Glomerular endothelial cell (primary cell): ENCODE data around the gene CD247. TPM values are rescaled to one million over a fixed set of nuclear protein-coding genes. Genes with fewer than 3 reads are reported as not detected.

Source experiments
- DNase-seq: peaks from one replicate; pipeline ENCODE4 v3.0.0-alpha.2; 2011; ENCODE audit warnings: low read depth, low spot score; ENCODE audit errors: extremely low read depth
- total RNA-seq: library from RNA; depleted of rRNA; stranded (reverse); fragments of >200 nt; gene quantifications from 2 replicates; pipeline ENCODE4 v1.2.3, GENCODE V29; 2015

CD247 gene
- total RNA-seq, 1 donor from 2014 or later = not detected

DNA sequence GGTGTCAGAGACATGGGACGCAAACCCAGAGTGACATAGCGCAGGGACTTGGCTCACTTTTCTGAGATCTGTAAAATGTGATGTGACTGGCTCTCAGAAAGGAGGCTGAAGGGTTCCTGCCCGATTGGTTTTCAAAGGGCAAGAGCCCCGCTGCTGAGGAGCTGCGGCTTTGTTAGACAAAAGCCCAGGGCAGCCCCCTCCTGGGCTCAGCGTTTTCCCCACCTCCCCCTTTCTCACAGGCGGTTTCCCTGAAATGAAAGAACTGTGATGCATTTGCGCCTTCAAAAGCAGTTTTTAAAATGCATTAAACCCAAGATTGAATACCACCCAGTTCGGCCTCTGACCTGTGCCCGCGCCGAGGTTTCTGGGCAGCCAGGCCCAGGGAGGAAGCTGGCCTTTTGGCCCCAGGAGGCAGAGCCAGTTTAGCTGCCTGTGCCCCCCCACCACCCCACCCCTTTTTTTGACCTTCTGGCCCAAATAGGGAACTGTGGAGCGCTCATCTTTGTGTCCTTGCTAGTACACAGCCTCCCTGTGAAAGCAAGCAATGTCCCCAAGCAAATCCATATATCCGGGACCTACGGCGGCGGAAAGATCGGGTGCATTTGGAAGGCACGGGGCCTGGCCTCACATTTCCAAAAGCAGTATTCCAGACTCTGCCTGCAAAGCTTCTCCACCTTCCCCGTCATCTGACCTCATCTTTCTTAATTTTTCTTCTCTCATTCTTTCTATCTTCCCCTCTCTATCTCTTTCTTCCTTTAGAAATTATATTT is 28.6 kb downstream of the CD247 start:
- no peak for DNase-seq

DNA sequence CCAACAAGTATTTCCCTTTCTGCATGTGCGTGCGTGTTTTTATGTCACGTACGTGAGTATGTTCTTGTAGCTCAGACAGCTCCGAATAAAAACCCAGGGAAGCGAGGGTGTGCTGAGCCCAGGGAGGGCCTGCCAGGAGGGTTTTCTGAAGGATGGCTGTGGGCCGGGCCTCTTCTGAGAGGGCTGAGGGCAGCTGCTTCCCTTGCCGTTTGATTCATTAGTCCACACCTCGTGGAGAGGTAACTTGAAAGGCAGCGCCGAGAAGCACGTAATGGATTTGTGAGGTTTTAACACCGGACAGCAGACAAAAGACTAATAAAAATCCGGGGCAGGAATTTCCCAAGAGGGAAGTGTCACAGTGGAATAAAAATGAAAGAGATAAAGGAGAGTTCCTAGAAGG is 29.5 kb downstream of the CD247 start:
- DNase-seq = no peak

DNA sequence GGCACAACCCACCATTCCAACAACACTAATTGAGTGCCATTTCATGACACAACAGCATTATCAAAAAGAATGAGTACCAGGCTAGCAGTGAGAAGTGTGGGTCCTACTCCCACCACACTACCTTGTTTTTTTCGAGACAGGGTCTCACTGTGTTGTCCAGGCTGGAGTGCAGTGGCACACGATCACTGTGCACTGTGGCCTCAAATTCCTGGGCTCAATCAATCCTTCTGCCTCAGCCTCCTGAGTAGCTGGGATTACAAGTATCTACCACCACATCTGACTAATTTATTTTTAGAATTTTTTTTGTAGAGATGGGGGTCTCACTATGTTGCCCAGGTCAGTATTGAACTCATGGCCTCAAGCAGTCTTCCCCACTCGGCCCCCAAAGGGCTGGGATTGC is 30.7 kb downstream of the CD247 start:
- DNase-seq = no peak

DNA sequence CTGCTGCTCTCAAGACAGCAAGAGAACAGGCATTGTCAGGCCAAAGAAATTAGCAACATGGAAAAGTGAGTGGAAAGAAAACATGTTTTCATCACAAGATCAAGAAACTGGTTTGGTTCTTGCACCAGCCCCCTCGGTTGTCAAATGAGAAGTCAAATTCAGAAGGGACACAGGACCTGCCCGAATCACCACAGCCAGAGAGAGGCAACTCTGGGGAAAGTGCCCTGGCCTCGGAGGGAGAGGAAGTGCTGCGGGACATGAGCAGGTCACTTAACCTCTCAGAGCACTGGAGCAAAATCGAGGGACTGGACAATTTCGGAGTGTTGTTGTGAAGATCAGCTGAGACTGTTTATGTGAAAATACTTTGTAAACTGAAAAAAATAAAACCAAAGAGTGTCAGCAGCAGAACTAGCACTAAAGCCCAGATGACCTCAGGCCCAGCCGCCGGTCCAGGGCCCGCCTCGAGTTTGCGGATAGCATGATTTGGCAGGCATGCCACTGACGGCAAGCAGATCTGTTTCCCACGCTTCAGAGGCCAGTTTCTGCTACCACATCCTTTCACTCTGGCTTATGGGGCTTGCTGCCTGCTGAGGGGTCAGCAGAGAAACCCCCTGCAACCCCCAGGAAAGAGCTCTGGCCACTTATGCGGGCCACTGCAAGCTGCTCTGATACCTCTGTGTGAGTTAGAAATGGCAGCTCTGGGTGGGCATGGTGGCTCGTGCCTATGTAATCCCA is 32.1 kb downstream of the CD247 start:
- no peak for DNase-seq

DNA sequence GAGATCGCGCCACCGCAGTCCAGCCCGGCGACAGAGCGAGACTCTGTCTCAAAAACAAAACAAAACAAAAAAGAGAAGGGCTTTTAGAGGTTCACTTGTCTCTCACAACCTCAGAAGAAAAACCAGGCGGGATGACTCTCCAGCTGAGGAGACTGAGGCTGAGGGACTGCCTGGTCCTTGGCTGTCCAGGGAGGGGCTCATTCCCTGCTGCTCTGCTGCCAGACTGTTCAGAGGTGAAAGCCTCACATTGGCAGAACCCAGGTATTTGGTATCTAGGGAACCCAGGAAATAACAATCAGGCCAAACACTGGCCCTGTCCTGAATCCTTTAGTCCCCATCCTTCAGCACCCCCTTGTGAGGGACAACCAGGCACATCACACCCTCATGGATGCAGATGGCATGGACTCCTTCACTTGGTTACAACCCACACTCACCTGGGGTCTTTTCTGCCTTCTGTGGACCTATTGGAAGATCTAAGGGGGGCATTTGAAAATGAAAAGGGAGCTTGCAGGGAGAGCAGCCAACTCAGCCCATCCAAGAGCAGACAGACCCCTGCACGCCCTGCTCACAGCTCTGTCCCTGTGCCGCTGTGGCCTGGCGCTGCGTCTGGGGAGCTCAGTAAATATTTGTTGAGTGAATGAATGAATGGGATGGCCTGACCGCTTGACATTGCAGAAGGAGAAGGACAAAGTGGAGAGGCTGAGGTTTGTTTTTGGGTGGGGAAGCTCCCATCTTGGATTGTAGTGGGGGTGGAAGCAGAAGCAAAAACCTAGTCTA is 33.4 kb downstream of the CD247 start:
- DNase-seq = no peak

DNA sequence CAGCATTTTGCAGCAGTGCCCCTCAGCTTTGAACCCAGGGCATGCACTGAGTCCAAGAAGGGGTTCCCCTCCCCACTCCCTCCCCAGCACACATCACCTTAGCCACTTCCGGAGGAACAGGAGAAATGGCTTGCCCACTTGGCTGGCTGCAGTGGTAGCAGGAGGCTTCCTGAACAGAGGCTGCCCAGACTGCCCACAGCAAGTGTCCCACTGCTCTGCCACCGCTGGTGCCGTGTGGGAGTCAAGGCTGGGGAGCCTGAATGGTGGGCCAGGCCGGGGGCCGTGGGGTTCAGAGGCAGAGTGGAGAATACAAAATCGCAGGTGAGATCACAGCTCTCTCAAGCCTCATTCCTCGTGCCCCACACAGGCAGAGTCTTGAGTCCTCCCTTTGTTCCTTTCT is 34.5 kb downstream of the CD247 start:
- DNase-seq = no peak

DNA sequence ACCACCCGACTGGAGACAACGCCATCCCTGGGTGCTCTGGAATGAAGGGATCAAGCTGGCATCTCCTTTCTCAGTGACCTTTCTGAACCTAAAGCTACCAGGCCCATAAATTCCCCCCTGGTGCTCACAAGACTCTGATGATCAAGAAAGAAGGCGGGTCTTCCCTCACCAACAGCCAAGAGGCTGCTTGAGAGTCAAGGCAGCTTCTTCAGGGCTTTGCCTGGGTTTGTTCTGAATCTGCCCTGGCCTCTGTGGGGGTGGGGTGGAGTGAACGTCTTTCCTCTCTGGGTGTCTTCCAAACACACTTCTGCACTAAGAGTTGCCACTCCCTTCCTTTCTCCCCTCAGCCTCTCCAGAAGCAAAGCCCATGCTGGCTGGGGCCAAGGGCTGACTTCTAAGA is 36.1 kb downstream of the CD247 start:
- no peak for DNase-seq

DNA sequence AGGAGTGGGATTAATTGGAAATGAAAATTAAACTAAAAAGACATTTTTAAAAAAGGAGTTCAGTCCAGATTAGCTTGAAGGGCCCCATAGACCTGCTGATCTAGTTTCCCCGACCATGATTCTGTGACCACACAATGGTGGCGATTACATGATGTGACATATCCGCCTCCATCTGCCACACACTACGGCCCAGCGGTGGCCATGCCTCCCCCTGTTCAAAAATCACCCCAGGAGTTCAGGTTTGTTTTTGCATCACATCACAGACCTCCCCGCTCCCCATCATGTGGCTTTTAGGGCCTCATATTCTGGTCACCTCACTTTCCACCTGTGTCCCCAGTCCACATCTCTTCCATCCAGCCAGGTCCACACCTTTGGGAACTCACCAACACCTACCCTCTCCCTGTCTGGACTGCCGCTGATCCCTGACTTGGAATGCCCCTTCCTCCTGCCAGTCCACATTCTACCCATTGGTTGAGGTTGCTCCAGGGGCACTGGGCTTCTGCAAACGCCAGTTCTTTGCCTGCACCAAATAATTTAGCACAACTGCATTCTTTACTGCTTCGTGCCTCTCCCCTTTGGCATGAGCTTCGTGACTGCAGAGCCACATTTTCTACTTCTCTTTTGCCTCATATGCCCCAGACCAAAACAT is 38.9 kb downstream of the CD247 start:
- DNase-seq = no peak

DNA sequence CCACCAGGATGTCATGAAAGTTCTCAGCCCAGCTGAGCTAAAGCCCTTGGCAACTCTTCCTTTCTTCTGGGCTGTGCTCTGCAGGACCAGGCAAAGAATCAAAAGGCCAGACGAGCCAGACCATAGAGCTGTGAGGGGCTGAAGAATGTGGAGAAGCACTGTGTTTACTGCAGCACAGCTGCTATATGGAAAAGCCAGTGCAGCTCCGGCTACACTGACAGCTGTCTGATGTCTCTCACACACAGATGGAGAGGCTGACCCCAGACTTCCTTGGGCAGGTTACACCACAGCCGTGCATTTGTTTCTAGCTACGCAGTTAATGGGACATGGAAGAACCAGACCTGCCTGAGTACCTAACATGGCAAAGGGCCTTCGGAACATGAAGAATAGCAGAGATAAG is 40.3 kb downstream of the CD247 start:
- no peak for DNase-seq

DNA sequence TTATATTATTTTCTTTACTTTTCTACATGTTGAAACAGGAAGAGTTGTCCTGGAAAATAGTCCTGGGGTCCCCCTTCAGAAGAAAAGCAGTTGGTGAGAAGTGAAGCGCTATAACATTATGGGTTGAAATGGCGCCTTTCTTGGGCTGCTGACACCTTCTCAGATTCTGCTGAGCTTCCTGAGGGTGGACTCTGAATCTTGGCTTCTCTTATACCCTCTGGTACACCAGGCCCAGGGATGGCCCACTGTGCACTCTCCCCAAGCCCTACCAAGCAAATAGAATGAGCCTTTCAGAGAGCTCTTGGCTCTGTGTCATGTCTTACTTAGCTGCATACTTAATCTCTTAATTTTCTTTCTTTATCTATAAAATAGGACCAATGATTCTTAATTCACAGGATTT is 42.3 kb downstream of the CD247 start:
- DNase-seq = no peak

DNA sequence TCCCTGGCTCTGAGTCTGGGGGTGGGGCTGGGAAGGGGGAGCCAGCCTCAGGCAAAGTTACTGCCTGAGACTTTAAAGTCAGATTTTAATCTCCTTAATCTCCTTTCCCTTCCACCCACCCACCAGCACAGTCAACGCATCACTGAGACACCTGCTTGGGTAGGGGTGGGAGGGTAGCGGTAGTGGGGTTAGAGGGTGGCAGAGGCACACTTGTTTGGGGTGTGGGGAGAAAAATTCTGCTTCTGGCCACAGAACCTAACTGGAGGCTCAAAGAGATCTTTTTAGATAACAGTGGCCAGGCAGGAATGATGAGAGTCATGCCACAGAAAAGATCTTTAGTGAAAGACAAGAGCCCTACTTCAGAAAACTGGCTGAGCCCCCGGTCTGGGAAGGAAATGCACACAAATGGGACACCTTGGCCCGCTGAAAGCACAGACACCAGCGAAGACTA is 44.1 kb downstream of the CD247 start:
- DNase-seq = no peak

DNA sequence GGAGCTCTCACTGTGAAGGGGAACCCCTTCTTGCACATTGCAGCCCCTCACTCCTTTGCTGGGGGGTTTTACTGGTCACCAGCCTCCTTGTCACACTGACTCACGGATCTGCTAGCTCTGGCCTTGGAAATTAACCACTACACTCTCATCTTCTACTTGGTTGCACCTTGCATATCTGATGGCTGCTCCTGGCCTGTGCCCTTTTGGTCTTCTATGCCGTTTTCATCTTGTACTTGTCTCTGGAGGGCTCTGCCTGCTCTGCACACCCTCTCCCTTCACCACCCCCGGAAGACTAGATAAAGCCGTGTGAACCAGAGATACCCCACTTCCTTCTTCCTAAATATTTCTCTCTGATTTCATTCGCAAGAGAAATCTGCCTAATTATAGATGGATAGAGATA is 44.6 kb downstream of the CD247 start:
- no peak for DNase-seq

DNA sequence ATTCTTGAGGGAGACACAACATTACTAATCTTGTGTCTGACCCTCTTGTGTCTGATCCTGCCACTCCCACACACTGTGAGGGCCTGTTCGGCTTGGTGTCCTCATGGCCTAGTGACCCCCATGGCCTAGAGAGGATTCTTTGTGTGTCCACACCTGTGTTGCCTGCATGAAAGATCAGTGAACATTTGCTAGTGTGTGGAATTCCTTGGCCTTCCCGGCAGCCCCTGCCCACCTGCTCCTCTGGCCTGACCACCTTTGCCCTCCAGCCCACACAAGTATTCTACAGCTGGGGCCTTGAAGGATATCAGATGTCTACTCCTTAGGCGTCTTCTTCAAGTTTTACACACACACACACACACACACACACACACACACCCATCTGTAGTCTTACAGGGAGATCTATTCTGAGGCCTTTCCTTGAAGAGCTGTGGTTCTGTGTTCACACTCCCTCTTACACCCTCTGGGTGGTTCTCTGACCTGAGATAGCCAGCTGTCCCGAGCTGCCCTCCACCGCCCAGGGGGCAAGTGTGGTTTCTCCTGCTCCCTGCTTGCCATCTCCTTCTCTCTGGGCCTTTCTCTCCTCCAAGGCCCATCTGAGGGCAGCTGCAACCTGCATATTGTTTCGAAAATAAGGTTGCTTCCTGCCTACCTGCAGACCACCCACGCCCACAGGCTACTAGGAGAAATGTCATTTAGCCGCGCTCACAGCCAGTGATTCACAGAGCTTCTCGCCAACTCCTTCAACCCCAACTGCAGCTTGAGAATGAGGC is 45.4 kb downstream of the CD247 start:
- DNase-seq = no peak

DNA sequence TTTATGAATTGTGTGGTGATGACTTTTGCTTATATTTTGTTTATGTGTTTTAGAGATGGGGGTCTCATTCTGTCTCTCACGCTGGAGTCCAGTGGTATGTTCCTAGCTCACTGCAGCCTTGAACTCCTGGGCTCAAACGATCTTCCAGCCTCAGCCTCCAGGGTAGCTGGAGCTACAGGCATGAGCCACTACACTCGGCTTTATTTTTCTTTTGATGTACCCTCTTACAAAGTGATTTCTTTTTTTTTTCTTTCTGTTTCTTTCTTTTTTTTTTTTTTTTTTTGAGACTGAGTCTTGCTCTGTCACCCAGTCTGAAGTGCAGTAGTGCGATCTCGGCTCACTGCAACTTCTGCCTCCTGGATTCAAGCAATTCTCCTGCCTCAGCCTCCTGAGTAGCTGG is 46.8 kb downstream of the CD247 start:
- no peak for DNase-seq

DNA sequence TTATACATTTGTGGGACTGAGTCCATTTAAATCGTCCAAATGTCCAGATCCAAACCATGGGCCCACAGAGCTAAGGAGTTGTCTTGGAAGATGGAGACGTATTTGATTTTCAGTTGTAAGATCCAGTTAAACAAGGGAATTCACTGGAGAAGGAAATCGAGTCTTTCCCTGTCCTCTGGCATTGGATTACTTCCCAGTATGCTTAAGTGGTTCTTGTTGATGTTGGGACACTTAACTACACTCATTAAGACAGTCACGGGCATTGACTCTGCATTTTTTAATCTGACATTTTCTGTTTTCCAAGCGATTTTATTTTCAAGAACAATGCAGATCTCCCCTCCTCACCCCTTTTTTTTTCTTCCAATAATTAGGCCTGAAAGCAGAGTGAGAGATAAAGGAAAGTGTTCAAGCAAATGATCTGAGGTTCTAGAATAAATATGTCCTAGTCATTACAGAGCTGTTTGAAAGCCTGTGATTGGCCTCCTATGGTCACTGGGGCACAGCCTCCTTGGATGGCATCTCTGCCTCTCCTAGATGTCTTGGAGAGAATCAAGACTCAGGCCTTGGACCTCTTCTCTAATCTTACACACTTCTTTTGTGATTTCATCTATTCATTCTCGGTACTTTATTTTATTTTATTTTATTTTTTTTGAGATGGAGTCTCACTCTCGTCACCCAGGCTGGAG is 48.9 kb downstream of the CD247 start:
- DNase-seq = no peak

DNA sequence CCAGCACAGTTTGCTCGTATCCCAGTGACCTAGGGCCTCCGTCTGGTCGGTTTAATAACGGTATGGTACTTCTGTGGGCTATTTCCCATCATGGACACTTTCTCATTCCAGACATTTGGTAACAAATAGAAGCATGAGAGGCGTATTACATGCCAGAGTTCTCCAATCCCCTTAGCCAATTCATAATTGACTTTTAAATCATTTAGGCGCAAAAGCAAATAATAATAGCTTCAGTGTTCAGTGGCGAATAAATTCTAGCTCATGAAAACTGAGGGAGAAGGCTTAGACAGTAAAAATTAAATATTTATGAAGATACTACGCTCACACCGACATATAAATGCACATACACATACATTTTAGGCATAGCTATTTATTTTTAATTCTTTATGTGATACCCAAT is 50.6 kb downstream of the CD247 start:
- no peak for DNase-seq

DNA sequence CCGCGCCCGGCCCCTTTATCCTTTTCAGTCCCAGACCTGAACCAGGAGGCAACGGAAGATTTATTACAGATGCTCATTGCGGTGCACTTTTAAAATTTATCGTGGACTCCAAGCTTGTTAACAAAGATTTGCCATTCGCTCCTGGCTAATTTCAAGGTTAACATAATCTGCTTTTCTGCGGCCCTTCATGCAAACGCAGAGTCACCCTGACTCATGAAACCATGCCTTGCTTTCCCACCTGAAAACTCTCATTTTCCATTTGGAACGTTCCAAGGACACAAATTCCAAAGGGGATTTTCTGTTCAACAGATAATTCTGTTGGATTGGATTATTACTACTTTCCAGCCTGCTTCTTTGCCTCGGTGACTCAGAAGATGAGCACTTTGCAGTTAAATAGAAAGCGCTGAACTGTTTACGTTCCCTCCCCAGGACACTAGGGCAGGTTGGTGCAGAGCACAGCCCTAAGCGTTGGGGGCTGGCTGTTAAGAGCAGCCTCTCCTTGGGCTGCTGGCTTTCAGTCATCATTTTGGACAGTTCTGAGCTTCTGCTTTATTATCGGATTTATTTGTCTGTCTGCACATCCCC is 51.1 kb downstream of the CD247 start:
- no peak for DNase-seq

DNA sequence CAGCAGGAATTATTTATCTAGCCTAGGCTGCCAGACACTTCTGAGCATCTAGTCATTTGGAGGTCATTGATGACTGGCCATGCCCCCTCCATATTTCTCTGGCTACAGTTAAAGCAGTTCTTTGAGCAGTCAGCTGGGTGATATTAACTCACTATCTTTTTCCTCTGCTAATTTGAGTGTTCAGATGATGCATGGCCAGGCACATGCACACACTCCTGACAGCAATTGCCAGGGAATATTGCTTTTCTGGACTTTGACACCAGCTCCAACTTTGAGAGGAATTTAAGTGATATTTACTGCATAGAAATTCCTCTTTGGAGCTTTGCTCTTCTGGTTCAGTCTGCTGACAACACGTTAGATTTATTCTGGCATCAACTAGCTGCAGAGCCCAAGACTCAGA is 52.6 kb downstream of the CD247 start:
- DNase-seq = no peak

DNA sequence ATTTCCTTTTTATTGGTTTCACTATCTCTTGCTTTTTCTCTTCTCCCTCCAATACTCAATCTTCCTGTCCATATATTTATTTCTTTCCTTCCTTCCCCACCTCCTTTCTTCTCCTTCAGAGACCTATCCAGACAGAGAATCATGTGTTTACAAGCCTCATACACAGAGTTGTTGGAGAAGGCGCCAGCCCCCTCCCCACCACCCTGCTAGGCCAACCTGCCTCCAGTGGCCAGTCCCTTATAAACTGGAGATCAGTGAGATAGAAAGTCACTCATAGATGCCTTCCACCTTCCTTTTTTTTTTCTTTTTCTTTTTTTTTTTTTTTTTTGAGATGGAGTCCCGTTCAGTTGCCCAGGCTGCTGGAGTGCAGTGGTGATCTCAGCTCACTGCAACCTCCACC is 53.3 kb downstream of the CD247 start:
- no peak for DNase-seq
